ENCODE measurements around the gene LRSAM1.
"Not testable (repeated sequence)": the region's sequence is repeated elsewhere in the genome, so short reads cannot be mapped to it uniquely, and the experiment has no call there.

The LRSAM1 gene

GRCh38 chr9:127455324-127455992 is 4.1 kb downstream of the LRSAM1 start:
- H3K4me3 ChIP-seq (ENCODE audit: low read depth, low read length) = no peak overlapping the region

GRCh38 chr9:127457191-127457878 is 6.0 kb downstream of the LRSAM1 start:
- no peak overlapping the region for H3K4me3 ChIP-seq (ENCODE audit: low read depth, low read length)

- H3K4me3 ChIP-seq (ENCODE audit: low read depth, low read length) = no peak overlapping the region
These were observed 7.6 kb downstream of the LRSAM1 start for GRCh38 chr9:127458921-127459320.

DNA sequence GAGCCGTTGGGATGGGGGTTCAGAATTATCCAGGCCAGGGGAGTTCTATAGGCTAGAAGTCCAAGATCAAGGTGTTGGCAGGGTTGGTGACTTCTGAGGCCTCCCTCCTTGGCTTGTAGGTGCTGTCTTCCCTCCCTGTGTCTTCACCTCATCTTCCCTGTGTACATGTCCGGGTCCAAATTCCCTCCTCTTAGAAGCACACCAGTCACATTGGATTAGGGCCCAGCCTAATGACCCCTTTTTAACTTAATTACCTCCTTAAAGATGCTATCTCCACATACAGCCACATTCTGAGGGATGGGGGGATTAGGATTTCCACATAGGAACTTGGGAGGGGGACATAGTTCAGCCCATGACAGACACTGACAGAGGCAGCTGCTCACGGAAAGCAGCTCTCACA is 12.1 kb downstream of the LRSAM1 start:
- no peak overlapping the region for H3K4me3 ChIP-seq (ENCODE audit: low read depth, low read length)

DNA sequence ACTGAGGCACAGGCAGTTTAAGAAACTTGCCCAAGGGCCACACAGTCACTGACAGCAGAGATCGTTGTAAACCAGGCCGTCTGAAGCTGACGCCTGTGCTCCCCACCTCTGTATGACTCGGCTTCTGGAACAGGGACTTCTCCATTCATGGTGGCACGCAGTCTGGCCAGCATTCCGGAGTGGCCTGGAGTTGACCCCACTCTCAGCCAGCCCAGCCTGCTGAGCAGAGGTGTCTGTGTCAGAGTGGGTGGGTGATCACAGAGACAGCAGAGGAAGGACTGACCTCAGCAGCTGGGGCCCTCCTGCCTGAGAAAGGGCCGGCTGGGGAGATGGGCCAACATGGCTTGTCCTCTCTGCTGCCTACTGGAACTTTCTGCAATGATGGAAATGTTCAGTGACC is 12.6 kb downstream of the LRSAM1 start:
- H3K4me3 ChIP-seq (ENCODE audit: low read depth, low read length) = no peak overlapping the region

- H3K4me3 ChIP-seq (ENCODE audit: low read depth, low read length) = not testable (repeated sequence)
These were observed 15.2 kb downstream of the LRSAM1 start for GRCh38 chr9:127466407-127466917.

GRCh38 chr9:127467621-127468020 is 16.3 kb downstream of the LRSAM1 start:
- H3K4me3 ChIP-seq (ENCODE audit: low read depth, low read length) = no peak overlapping the region

- no peak overlapping the region for H3K4me3 ChIP-seq (ENCODE audit: low read depth, low read length)
These were observed 19.4 kb downstream of the LRSAM1 start for GRCh38 chr9:127470662-127471061.

- no peak overlapping the region for H3K4me3 ChIP-seq (ENCODE audit: low read depth, low read length)
These were observed 22.2 kb downstream of the LRSAM1 start for GRCh38 chr9:127473501-127473900.

GRCh38 chr9:127473932-127474331 is 22.6 kb downstream of the LRSAM1 start:
- no peak overlapping the region for H3K4me3 ChIP-seq (ENCODE audit: low read depth, low read length)

DNA sequence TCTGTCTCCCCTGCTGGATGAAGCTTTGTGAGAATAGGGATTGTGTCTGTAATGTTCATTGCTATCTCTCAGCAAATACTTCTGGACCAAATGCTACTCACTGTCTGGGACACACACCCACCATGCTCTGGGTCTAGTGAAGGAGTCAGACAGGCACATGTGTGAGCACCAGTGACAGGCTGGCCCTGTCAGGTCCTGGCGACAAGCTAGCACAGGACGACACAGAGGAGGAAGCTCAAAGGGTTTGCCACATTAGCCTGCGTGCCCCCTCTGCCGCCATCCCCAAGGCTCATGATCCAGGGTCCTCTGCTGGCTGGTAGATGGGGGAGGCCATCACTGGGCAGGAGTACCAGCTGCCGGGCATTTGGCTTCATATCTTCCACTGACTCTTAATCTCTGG is 23.3 kb downstream of the LRSAM1 start:
- no peak overlapping the region for H3K4me3 ChIP-seq (ENCODE audit: low read depth, low read length)

DNA sequence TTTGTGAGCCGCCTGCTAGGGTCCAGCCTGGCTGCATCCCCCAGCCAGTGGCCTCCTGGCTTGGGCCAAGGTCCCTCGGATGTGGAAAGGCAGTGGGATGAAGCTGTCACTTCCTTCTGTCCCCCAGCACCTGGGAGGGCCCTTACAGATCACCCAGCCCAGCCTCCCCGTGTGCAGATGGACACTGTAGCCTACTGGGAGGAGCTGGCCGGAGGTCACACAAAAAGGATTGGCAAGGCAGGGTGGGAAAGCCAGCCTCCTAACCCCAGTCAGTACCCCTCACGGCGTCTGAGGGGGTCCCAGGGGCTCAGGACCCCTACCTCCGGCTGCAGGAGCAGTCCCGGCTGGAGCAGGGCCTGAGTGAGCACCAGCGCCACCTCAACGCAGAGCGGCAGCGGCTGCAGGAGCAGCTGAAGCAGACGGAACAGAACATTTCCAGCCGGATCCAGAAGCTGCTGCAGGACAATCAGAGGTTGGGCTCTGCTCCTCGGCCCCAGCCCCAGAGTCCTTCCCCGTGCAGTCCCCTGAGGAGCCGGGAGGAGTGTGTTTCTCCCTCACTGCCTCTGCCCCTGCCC is 28.3 kb downstream of the LRSAM1 start:
- no peak overlapping the region for H3K4me3 ChIP-seq (ENCODE audit: low read depth, low read length)

DNA sequence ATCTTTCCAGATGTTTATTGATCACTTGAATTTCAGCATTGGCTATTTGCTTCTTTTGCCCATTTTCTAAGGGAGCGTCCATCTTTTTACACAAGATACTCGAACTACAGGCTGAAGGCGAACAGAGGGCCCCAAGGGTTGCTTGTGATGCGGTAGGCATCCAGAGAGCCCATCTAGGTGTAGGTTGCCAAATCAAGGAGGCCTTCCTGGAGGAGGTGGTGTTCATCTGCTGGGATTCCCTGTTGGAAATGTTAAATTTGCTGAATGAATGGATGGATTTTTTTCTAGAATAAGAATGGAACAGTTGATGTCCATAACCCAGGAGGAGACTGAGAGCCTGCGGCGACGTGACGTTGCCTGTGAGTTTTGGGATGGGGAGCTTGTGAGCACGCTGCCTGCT is 31.4 kb downstream of the LRSAM1 start:
- H3K4me3 ChIP-seq (ENCODE audit: low read depth, low read length) = no peak overlapping the region

- no peak overlapping the region for H3K4me3 ChIP-seq (ENCODE audit: low read depth, low read length)
These were observed 34.7 kb downstream of the LRSAM1 start for GRCh38 chr9:127485995-127486394.

GRCh38 chr9:127488946-127489345 is 37.6 kb downstream of the LRSAM1 start:
- no peak overlapping the region for H3K4me3 ChIP-seq (ENCODE audit: low read depth, low read length)

DNA sequence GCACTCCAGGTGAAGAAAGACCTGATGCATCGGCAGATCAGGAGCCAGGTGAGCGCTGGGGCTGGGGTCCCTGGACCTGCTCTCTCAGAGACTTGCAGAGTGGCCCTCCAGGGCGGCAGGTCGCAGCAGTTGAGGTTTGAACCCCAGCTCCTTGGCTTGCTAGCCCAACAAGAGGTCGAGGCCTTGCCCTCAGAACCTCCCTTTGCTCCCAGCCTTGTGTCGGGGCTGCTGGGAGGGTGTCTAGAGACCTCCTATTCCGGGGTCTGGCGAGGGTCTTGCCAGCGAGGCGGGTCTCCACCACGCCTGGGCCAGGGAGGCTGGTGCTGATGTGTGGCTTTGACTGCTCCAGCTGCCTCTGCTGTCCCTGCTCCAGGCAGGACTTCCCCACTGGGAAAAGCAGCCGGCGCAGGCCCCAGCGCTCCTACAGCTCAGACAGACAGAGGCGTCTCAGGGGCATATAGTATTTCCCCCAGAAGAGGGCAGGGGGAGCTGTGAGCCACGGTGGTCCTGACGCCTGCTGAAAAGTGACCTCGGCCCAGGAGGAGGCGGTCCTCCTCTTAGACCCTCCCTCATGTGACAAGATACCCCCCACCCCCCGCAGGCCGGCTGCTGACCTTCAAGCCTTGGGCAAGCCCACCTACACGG is 38.3 kb downstream of the LRSAM1 start:
- no peak overlapping the region for H3K4me3 ChIP-seq (ENCODE audit: low read depth, low read length)

DNA sequence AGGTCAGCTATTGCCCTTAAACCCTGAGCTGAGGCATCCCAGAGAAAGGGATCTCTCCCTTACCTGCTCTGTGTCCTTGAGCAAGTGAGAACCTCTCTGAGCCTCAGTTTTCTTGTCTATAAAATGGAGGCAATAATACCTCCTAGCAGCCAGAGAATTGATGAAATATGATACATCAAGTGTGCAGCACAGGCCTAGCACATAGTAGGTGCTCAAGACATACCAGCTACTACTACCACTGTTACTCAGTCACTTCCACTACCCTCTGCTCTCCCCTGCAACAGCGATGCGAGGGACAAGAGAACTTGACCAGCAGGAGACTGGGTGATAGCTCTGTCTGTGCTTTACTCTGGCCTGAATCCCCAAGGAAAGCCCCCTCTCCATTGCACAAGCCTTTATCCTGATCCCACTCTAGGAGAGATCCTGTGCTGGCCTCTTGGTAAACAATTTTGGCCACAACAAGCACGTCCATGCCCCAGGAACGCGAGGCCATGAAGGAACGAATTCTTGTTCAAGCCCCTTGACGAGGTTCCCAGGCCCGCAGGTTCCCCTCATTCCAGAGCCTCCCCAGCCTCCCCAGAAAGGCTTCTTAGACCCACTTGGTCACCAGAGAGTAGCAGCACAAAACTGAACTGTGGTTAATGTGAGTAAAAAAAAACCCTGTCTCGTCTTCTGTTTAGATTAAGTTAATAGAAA is 39.4 kb downstream of the LRSAM1 start:
- H3K4me3 ChIP-seq (ENCODE audit: low read depth, low read length) = no peak overlapping the region

GRCh38 chr9:127491516-127491915 is 40.2 kb downstream of the LRSAM1 start:
- no peak overlapping the region for H3K4me3 ChIP-seq (ENCODE audit: low read depth, low read length)

DNA sequence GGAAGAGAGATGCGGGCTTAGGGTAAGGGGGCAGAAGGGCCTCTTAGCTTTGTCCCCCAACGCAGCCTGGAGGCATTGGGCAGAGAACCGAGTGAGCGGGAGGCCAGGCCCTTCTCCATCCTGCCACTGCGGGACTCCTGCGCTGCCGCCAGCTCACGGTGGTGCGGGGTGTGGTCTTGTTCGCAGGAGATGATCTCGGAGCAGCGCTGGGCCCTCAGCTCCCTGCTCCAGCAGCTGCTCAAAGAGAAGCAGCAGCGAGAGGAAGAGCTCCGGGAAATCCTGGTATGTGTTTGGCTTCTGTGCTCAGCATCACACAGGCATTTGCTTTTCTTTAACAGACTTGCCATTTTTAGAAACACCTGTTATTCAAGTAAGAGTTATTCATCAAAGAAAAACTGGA is 41.3 kb downstream of the LRSAM1 start:
- H3K4me3 ChIP-seq (ENCODE audit: low read depth, low read length) = no peak overlapping the region

GRCh38 chr9:127493592-127494303 is 42.4 kb downstream of the LRSAM1 start:
- no peak overlapping the region for H3K4me3 ChIP-seq (ENCODE audit: low read depth, low read length)

All from iPS-11a (cell line).